Measurements from ENCODE around the gene KCNN1.

Gene KCNN1

DNA sequence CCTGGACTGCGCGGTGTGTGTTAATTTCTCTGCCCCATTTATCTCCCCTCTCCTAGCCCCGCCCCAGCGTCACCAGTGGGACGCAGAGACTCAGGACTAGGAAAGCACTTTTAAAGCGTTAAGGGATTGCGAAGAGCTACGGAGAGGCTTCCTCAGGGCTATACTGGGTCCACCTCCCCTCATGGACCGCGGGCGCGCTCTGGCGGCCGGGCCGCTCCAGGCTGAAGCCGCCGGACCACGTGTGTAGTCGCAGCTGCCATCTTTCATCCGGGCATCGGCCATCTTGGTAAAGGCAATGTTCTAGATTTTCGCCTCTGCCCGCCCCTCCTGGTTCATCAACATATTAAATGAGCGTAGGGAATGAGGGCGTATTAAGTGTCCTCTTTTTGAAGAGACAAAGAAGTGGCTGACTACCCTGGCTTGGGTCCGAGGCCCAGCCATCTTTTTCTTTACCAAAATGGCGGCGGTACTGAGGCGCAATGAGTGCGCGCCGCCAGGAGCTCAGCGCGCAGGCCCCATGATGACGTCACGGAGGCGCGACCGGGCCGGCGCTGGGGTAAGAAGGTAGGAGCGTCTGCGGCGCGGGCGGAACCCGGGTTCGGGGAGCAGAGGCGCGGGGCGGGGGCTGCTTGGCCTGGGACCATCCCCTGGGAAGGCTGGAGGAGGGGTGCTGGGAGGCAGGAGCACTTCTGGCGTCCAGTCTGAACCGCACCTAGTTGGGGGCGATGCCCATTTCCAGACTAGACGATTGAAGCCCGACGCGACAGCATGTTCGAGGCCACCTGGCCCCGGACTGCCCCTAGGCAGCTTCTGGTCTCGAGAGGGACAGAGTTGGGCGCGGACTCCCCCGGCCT is 34.2 kb upstream of the KCNN1 start, which contains the start of gene CCDC124:
Gene CCDC124 (plus strand): TSS at position 531 of the 854 bp plus-strand sequence. CDS start 3,406 bp downstream, outside the sequence.
- Histone ChIP-seq H3K27me3 (ENCODE audit: insufficient read depth, poor library complexity, severe bottlenecking) (no peaks in the 10 kb centered on the region), H3K27ac (replicated peaks) (peak within 1 kb of the TSS; percentile 97), H3K4me3 (replicated peaks; ENCODE audit: insufficient read depth, low read length) (peak within 1 kb of the TSS; percentile 68)
- peak; percentile 92 to 94 for DNase-seq (ENCODE audit: low read depth in 1 of 2, low spot score in 1 of 2)
- no peak; the same call in 1 of the 2 replicates for TF ChIP-seq GABPA (IDR thresholded peaks at IDR 0.05; ENCODE audit: low read depth)
- peak; percentile 1; the same call in 1 of the 2 replicates for TF ChIP-seq SPI1 (IDR thresholded peaks at IDR 0.05; ENCODE audit: borderline replicate concordance, low read depth)
- TF ChIP-seq, protein P1, sequence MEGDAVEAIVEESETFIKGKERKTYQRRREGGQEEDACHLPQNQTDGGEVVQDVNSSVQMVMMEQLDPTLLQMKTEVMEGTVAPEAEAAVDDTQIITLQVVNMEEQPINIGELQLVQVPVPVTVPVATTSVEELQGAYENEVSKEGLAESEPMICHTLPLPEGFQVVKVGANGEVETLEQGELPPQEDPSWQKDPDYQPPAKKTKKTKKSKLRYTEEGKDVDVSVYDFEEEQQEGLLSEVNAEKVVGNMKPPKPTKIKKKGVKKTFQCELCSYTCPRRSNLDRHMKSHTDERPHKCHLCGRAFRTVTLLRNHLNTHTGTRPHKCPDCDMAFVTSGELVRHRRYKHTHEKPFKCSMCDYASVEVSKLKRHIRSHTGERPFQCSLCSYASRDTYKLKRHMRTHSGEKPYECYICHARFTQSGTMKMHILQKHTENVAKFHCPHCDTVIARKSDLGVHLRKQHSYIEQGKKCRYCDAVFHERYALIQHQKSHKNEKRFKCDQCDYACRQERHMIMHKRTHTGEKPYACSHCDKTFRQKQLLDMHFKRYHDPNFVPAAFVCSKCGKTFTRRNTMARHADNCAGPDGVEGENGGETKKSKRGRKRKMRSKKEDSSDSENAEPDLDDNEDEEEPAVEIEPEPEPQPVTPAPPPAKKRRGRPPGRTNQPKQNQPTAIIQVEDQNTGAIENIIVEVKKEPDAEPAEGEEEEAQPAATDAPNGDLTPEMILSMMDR (IDR thresholded peaks at IDR 0.05; ENCODE audit: insufficient read depth, low read length): peak; percentile 96
- peak; percentile 70 for TF ChIP-seq POLR2AphosphoS5 (IDR thresholded peaks at IDR 0.05; ENCODE audit: low read depth)
- TF ChIP-seq, protein P2, sequence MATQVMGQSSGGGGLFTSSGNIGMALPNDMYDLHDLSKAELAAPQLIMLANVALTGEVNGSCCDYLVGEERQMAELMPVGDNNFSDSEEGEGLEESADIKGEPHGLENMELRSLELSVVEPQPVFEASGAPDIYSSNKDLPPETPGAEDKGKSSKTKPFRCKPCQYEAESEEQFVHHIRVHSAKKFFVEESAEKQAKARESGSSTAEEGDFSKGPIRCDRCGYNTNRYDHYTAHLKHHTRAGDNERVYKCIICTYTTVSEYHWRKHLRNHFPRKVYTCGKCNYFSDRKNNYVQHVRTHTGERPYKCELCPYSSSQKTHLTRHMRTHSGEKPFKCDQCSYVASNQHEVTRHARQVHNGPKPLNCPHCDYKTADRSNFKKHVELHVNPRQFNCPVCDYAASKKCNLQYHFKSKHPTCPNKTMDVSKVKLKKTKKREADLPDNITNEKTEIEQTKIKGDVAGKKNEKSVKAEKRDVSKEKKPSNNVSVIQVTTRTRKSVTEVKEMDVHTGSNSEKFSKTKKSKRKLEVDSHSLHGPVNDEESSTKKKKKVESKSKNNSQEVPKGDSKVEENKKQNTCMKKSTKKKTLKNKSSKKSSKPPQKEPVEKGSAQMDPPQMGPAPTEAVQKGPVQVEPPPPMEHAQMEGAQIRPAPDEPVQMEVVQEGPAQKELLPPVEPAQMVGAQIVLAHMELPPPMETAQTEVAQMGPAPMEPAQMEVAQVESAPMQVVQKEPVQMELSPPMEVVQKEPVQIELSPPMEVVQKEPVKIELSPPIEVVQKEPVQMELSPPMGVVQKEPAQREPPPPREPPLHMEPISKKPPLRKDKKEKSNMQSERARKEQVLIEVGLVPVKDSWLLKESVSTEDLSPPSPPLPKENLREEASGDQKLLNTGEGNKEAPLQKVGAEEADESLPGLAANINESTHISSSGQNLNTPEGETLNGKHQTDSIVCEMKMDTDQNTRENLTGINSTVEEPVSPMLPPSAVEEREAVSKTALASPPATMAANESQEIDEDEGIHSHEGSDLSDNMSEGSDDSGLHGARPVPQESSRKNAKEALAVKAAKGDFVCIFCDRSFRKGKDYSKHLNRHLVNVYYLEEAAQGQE (IDR thresholded peaks at IDR 0.05; ENCODE audit: insufficient replicate concordance, low read depth): no peak

- no peak for DNase-seq (ENCODE audit: low read depth in 1 of 2, low spot score in 1 of 2)
- H3K27me3 ChIP-seq (ENCODE audit: insufficient read depth, poor library complexity, severe bottlenecking): no peaks in the 10 kb centered on the region
- H3K27ac ChIP-seq (replicated peaks): peak overlapping the region; percentile 97
- TF ChIP-seq, protein P1 (IDR thresholded peaks at IDR 0.05; ENCODE audit: insufficient read depth, low read length): no peak
- TF ChIP-seq, protein P2 (IDR thresholded peaks at IDR 0.05; ENCODE audit: insufficient replicate concordance, low read depth): no peak
- no peak for TF ChIP-seq SPI1 (IDR thresholded peaks at IDR 0.05; ENCODE audit: borderline replicate concordance, low read depth)
- TF ChIP-seq POLR2AphosphoS5 (IDR thresholded peaks at IDR 0.05; ENCODE audit: low read depth): no peak
- no peak for TF ChIP-seq GABPA (IDR thresholded peaks at IDR 0.05; ENCODE audit: low read depth)
- peak overlapping the region; percentile 68 for H3K4me3 ChIP-seq (replicated peaks; ENCODE audit: insufficient read depth, low read length)
Measured at GRCh38 chr19:17933414-17934129, 33.3 kb upstream of the KCNN1 start.

DNA sequence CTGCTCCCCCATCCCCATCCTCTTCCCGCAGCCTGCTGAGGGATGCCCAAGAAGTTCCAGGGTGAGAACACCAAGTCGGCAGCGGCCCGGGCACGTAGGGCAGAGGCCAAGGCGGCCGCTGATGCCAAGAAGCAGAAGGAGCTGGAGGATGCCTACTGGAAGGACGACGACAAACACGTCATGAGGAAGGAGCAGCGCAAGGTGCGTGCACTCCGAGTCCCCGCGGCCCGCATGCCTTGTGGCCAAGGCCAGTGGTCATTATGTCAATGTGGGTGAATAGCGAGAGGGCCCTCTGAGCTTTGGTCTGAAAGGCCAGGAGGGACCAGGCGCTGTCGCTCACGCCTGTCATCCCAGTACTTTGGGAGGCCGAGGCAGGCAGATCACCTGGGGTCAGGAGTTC is 30.5 kb upstream of the KCNN1 start:
- Histone ChIP-seq H3K4me3 (replicated peaks; ENCODE audit: insufficient read depth, low read length) (no peak overlapping the region), H3K27ac (replicated peaks) (no peak overlapping the region), H3K27me3 (ENCODE audit: insufficient read depth, poor library complexity, severe bottlenecking) (no peaks in the 10 kb centered on the region)
- TF ChIP-seq, protein P2 (IDR thresholded peaks at IDR 0.05; ENCODE audit: insufficient replicate concordance, low read depth): no peak
- TF ChIP-seq GABPA (IDR thresholded peaks at IDR 0.05; ENCODE audit: low read depth): no peak
- TF ChIP-seq POLR2AphosphoS5 (IDR thresholded peaks at IDR 0.05; ENCODE audit: low read depth): no peak
- TF ChIP-seq, protein P1 (IDR thresholded peaks at IDR 0.05; ENCODE audit: insufficient read depth, low read length): no peak
- no peak for DNase-seq (ENCODE audit: low read depth in 1 of 2, low spot score in 1 of 2)
